ENCODE measurements around the gene DTX4.

Gene DTX4

DNA sequence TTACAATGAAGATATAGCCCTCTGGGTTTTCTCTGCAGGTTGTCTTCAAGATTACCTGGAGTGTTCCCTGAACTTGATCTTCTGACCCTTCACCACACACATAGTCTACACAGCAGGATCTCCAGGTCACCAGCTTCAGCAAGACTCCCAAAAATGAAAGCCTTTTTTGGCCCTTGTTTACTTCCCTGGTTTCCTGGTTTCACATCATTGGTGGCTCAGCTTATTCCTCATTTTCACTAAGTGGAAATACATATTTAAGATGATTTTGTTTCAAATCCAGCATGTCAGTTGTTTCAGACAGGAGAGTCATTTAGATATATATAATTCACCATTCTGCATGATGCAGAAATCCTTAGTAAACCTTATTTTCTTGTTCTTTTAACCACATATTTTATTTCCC is 82.4 kb downstream of the DTX4 start:
- no peak overlapping the region for H3K4me3 ChIP-seq (ENCODE audit: low read length)
- TF ChIP-seq, protein P1, sequence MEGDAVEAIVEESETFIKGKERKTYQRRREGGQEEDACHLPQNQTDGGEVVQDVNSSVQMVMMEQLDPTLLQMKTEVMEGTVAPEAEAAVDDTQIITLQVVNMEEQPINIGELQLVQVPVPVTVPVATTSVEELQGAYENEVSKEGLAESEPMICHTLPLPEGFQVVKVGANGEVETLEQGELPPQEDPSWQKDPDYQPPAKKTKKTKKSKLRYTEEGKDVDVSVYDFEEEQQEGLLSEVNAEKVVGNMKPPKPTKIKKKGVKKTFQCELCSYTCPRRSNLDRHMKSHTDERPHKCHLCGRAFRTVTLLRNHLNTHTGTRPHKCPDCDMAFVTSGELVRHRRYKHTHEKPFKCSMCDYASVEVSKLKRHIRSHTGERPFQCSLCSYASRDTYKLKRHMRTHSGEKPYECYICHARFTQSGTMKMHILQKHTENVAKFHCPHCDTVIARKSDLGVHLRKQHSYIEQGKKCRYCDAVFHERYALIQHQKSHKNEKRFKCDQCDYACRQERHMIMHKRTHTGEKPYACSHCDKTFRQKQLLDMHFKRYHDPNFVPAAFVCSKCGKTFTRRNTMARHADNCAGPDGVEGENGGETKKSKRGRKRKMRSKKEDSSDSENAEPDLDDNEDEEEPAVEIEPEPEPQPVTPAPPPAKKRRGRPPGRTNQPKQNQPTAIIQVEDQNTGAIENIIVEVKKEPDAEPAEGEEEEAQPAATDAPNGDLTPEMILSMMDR (conservative IDR thresholded peaks at IDR 0.05; ENCODE audit: low read depth, low read length), result no peak
- DNase-seq (ENCODE audit: low read depth), result no peak

DNA sequence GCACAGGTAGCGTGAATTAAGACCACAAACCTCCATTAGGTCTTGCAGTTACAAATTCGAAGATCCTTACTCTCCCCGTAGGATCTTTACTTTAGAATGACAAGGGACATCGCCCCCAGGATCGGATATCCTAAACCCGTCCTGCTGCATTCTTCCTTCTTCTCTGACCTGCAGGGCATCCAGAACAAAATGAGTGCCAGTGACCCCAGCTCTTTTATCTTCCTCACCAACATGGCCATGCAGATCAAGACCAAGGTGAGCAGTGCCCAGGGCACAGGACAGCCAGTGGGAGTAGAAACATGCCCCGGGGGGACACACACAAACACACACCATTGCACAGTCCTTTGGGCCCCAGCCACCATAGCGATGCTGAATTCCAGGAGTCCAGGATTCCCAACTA is 83.3 kb downstream of the DTX4 start:
- TF ChIP-seq, protein P1 (conservative IDR thresholded peaks at IDR 0.05; ENCODE audit: low read depth, low read length), result no peak
- no peak overlapping the region for H3K4me3 ChIP-seq (ENCODE audit: low read length)
- DNase-seq (ENCODE audit: low read depth), result no peak

Measured in retinal pigment epithelial cell (primary cell).